Putamen (tissue), 1 donor: Measurements from ENCODE around the gene SYTL3.
A peak's percentile ranks its signal among the peaks of the same experiment; 100 is the strongest.

Source experiments
- DNase-seq: peaks from one replicate; pipeline ENCODE4 v3.0.0-alpha.2; 2016; ENCODE audit warnings: low spot score

Gene SYTL3

DNA sequence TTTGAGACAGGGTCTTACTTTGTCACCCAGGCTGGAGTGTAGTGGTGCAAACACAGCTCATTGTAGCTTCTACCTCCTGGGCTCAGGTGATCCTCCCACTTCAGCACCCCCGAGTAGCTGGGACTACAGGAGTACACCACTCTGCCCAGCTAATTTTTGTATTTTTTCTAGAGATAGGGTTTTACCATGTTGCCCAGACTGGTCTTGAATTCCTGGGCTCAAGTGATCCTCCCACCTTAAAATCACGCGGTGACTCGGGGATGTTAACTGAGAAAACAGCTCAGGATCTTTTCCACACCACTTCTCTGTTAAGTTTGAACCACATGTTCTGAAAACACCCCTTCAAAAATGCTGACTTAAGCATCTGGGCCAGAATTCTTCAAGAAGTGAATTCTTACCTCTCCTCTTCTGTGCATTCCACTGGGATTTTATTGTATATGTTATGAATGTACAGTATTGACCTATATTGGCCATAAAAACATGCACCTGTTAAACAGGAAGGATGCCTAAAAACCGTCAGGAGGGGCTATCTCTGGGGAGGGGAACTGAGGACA is 72.4 kb downstream of the SYTL3 start:
- DNase-seq: no peak

DNA sequence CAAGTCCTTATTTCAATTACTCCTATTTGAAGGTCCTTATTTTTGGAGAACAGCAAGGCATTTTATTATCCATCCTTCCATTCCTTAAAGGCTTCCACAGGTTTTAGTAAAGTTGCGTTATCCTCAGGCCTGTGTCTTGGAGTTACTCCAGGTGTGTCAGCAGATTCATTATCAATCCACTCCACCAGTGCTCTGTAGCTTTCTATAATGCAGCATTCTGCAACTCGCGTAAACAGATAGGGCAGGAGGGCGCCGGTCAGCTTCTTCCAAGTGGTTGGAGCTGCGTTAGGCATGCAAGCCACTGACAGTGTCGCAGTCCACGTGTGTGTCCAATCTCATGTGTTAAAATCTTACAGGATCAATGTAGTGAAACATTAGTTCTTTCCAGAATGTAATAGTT is 75.8 kb downstream of the SYTL3 start:
- DNase-seq: no peak

DNA sequence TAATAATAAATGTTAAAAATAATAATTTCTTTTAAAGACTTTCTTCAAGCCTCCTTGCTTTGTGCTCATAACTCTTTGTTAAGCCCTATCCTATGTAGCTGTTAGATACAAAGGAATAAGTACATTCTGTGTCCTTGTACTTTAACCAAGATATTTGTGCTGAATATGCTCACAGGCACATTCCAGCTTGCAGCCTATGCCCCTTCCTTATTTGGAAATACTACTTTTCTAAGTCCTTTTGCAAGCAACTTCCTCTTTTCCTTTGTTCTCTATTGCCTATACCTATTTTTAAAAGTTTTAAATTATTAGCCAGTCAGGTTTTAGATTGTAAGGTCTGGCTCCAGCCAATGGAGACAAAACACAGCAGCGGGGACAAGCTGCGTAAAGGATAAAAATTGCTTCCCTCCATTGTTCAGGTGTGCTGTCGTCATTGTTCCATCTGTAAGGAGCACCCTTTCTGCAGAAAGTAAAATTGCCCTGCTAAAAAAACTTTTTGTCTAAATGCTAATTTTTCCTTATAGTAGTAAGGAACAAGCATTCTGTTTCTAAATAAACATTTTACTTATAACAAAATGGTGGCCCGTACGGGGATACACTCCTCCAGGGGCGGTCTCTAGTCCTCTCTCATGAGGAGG is 80.2 kb downstream of the SYTL3 start:
- DNase-seq: no peak

DNA sequence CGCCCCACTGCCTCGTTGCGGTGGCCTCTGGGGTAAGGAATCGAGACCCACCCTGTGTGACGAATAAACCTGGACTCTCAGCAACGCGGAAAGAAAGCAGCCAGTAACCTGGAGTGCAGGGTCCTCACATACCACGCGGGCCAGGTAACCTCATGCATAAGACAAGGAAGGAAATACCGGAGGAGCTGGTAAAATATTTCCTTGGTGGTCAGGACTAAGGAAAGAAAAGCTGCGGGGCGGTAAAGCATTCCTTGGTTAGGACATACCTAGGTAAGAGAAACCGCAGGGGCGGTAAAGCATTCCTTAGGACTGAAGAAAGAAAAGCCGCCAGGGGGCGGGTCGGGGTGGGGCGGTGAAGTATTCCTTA is 80.7 kb downstream of the SYTL3 start:
- DNase-seq: no peak

DNA sequence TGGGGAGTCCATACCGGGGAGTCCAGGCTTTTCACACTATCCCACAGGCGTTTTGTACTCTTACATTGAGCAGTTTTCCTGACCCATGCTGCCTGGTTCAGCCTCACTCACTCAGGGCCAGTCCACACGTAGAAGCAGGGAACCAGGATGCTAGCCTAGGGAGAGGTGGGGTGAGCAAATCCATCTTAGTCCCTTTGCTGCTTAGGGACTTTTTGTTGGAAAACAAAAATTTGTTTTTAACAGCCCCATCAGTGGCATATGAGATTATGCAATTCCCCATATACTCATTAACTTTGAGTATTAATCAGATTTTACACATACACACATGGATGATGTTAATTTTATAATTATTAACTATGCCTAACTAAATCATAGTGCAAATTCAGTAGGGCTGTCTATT is 85.2 kb downstream of the SYTL3 start:
- DNase-seq: no peak

DNA sequence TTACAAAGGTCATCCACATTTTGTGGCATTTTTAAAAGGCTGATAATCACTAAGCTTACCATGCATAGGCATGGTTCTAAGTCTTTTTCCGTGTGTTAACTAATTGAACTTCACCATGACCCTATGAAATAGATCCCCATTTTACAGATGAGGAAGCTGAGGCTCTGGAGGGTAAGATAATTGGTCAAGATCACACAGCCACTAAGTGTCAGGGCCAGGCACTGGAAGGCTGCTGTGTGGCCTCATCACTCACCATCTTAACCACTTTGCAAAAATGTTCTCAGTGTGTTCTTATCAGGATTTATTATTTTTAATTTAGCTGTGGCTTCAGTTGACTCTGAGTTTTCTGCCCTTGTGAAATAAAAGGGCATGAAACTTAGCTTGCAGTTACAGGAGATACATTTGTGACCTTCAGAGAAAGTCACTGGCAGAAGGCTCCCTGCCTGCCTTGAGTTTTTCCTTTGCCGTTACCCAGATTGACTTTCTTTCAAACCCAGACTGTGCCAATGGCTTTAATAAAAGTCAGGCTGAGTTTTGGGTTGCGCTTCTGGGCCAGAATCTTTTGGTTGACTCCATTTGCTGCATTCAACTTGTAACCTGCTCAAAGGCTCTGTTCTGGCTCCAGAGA is 87.3 kb downstream of the SYTL3 start:
- no peak for DNase-seq

DNA sequence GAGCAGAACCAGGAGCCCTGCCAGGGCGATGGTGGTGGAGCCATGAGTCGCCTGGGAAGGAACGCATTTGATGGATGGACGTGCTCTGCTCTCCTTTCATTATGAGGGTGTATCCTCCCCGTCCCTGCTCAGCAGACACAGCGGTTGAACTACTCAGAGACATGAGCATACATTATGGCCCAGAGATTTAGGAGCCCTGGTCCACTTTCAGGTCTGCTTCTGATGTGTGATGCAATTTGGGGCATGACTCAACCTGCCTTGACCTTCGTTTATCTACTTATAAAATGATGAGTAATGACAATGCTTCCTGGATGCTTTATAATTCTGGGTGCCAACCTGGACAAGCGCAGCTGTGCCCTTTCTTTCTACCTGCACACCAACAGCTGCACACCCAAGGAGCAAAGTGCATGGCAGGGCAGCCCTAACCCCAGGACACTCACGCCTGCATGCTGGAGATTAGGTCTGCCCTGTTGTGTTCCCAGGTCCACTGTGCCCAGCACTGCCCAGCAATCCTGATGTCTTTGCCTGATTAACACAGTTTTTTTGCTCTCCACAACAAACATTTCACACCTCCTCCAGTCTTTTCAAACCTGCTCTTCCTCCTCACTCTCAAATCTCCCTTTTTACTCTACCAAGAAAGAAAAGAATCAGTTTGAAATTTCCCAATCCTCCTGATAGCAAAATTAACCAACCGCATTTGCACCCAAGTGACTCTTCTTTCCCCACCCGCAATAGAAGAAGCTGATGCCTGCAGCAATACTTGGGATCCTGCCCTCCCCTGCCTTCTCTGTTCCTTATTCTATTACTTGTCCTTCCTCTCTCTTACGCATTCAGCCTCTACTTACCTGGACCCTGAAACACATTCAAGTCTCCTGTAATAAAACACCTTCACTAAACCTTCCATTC is 88.1 kb downstream of the SYTL3 start:
- DNase-seq: no peak

DNA sequence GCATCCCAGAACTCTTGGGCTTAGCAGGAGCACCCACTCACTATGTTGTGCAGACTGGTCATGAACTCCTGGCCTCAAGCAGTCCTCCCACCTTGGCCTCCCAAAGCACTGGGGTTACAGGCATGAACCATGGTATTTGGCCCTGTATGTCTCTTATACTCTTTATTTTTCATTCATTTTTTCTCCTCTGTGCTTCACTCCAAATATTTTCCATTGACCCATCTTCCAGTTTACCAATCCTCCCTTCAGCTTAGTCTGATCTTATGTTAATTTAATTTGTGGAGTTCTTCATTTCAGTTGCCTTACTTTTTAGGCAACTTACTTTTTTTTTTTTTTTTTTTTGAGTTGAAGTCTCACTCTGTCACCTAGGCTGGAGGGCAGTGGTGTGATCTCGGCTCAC is 89.8 kb downstream of the SYTL3 start:
- DNase-seq: no peak

DNA sequence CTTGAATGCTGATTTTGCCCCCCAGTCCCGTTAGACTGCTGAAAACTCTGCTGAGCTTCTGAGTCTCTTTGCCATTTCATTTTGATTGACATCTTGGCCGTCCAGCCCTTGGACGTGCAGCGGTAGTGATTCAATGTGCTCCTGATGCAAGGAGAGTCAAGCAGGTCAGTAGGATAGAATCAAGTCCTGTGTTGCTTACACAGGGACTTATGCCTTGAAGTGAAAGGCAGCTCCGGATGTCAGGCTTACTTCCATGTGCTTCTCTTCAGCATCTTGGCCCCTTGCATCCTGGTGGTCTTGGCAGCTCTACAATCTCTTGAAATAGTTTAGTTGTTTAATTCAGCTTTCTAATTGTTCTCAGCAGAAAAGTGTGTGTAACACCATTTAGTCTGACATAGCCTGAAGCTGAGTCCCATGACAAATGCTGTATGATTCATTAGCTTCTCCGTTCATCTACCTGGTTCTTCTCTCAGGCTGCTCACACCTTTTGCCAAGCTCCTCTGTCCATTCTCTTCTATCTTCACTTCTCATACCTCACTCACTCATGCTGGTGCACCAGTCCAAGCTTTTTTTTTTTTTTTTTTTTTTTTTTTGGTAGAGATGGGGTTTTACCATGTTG is 93.3 kb downstream of the SYTL3 start:
- no peak for DNase-seq

DNA sequence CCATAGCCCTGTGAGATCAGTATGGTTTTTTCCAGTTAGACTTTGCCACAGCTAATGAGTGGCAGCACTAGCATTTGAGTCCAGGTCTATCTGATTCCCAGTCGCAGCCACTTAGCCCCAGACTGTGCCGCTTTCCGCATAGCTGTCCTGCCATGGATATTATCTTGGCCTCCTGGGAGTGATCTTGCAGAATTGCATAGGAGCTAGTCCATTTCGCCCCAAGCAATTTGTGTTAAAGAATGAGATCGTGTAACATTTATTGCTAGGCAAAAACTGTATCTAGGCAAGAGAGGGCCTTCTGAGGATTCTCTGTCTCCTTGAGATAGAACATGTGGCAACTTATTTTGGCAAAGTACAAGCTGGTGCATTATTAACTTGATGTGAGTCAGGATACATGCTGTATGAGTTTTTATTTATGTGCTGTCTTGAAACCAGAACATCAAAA is 95.2 kb downstream of the SYTL3 start:
- no peak for DNase-seq

DNA sequence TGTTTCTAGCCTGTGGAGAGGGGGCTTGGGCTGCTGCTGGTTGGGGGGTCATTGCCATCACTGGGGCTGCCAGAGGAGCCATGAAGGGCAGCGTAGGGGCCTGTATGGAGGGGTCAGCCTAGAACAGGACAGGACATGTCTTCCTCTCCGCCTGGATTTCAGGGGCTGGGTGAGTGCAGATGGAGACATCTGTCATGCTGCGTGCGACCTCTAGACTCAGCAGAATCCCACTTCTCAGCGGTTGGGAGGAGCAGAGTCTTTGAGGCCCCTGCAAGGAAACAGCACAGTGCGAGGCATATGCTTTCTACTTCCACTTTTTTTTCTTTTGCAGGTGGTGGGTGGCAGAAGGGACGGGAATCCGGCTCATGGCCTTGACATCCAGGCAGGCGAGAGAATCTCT is 101.4 kb downstream of the SYTL3 start:
- no peak for DNase-seq

DNA sequence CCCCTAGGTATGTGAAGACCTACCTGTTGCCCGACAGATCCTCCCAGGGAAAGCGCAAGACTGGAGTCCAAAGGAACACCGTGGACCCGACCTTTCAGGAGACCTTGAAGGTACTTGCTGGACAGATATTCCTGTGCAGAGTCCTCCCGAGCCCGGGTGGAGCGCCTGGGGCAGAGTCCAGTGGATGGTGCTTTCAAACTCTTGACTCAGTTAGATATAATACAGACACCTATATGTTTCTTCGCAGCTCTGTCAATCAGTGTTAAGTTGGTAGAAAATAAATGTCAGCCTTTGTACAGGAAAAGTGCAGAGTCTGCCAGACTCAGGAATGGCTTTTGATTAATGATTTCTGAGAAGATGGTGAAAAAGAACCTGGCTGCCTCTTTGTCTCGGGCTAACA is 102.1 kb downstream of the SYTL3 start:
- no peak for DNase-seq

DNA sequence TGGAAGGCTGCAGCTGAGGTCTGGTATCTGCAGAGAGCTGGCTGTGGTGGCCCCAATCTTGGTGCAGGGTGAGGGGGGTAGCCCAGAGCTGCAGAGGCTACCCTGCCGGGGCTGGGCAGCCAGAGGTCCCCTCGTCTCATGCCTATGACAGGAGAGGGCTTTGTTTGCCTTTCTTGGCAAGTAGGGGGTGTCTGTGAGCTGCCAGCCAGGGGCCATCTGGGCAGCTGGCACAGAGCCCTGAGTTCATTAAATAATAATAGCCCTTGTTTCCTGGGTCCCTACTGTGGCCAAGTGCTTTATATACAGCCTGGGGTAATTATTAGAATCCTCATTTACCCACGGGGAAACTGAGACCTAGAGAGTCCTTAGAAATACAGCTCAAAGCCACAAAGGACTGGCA is 102.8 kb downstream of the SYTL3 start:
- DNase-seq: peak; percentile 93

DNA sequence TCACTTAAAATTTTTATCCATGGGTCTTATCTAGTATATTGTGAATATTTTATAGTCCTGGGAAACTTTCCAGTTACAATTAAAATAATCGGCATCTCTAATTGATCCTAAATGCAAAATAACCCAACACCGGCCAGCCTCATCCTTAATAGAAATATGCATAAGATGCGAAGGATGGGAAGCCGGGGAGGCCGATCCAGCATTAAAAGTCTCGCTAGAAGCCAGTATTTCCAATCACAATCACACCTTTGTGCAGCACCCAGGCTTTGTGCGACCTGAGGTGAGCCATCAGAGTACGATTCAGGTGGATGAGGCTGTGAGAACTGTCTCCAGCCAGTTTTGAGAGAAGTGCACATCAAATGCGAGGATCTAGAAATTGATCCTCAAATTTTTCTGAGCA is 104.0 kb downstream of the SYTL3 start:
- no peak for DNase-seq

DNA sequence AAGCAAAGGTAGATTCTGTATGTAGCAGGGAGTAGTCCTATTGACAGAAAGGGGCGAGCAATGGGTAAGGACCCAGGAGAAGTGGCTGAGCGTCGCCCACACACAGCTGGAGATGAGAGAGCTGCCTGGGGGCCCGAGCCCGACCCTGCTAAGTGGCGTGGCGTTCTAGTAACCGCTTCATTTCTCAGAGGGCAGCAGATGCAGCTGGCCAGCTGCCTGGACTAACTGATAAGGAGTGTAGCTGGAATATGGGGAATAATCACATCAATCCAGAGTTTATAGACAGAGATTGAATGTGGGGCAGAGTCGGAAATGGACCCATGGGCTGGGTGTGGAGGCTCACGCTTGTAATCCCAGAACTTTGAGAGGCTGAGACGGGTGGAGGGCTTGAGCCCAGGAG is 104.9 kb downstream of the SYTL3 start:
- no peak for DNase-seq

DNA sequence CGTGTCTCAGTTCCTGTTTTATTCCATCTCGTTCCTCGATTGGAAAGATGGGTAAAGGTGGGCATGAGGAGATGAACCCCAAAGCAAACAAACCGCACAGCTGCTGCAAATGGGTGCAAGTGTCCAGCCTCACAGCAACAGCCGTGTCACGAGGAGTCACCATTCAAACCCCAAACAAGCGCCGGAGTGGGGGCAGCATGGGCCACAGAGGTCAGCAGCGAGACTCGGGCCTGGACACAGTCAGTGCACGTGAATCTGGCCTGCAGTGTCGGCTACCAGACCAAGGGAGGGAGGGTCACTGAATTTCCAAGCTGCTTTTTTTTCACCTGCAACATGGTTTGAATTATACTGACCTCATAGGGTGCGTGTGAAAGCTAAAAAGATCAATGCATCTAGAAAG is 105.8 kb downstream of the SYTL3 start:
- no peak for DNase-seq

DNA sequence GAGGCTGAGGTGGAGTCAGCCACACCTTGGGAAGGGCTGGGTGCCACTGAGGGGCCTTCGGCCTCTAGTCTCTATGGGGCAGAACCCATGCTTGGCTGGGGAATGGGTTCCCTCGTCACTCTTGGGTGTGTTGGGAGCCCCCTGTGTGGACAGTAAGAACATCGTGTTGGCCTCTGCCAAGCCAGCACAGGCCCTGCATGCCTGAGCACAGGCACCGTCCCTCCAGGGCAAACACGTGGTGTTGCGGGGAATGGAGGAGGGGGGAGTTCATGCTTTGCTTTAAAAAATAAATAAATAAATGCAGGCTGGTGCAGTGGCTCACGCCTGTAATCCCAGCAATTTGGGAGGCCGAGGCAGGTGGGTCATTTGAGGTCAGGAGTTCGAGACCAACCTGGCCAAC is 106.3 kb downstream of the SYTL3 start:
- no peak for DNase-seq

DNA sequence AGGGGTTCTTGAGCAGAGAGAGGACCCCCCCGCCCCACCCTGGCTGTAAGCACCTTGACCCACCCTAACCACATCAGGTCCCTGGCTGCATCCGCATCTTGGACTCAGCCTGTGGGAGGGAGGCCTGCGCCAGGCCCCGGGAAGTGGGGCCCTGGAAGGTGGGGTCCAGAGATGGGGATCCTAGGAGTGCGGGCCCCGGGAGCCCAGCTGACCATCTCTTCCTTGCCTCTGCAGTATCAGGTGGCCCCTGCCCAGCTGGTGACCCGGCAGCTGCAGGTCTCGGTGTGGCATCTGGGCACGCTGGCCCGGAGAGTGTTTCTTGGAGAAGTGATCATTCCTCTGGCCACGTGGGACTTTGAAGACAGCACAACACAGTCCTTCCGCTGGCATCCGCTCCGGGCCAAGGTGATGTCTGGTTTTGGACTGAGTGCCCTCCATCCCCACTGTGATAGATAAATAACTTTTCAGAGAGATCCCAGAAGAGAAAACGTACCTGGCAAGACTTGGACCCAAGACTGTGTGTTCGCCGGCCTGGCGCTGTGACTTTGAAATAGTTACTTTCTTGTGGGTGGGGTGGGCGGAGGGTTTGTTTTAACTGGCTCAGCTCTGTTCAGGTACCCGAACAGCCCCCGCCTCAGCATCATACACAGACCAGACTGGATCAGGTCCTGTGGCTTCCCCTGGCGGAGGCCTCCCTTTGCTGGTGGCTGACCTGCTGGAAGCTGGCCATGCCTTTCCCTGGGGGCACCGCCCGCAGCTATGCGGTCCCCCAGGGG is 107.3 kb downstream of the SYTL3 start:
- DNase-seq: no peak

DNA sequence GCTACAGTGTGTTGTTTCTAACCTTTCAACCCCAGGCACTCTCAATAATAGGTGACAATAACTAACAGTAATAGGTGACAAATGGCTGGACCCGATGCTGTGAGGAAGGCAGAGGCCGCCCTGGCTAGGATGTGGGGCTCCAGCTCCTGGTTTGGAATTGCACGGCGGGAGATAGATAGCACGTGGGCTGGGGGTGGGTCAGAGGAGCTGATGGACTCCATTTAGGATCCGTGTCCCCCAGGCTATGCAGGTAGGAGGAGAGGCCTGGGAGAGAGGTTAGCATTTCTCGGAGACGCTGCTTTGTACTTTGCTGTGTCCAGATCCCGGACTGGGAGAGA is 107.9 kb downstream of the SYTL3 start:
- no peak for DNase-seq

DNA sequence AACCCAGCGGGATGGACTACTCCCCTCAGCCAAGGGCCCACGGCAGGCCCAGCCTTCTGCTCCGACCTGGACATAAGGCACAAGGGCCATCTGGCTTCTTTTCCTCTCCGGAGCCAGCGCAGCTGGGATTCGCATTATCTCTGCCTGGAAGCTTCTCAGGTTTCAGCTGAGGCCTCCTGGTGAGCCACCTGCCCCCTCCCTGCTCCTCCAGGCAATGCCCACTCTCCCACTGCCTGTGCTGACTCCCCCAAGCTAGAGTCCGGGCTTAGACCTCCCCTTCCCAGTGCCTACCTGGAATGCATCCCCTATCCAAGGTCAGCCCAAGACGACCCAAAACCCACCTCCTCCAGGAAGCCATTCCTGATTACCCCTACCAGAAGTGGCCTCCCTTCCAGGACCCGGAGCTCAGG is 108.6 kb downstream of the SYTL3 start:
- no peak for DNase-seq

DNA sequence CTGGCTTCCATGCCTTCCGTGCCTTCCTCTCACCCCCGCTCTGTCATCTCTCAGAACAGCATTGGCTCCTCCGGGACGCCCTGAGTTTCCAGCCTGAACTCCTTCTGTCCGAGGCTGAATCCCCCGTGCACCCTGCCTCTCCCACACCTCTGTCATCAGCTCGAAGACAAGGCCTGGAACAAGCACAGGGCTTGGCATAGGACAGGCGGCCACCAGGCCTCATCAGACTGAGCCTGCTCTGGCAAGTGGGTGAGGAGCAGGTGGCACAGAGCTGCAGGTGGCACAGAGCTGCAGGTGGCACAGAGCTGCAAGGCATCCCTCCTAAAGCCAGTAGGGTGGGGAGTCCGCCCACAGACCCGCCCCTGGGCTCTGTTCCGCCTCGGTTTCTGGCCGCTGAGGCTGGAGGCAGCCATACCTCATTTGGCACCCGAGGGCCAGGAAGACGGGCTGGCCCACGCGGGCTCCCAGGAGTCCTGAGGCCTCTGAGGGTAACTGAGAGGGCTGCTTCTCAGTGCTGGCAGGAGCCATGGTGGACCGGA is 109.2 kb downstream of the SYTL3 start:
- DNase-seq: no peak
